Muscle of arm (tissue), 14 donors: ENCODE results near the gene ATP5ME. TPM values are rescaled to one million over a fixed set of nuclear protein-coding genes. Genes with fewer than 3 reads are reported as not detected.

ENCODE experiments used
- DNase-seq: peaks from one replicate; pipeline ENCODE4 v3.0.0-alpha.2; 2013
- long read RNA-seq, 11 donors: transcript quantifications; one replicate each; lab custom pipeline, GENCODE V29; 2026
- polyA plus RNA-seq, 12 donors: library from polyadenylated mRNA; unstranded; fragments of 120-200 nt; gene quantifications; one replicate each; pipeline ENCODE4 v1.2.1, GENCODE V29; 2013; ENCODE audit not compliant: insufficient read length in 12 of 12

Gene ATP5ME
- polyA plus RNA-seq = 100 to 1,000 TPM in 11 of 12 donors, not detected in 1; 197 to 329 (median 273) TPM
- long read RNA-seq, donor 1, transcript ATP5ME-202 (3 exons, 300 nt) = minor isoform, 5 of 475 reads
- long read RNA-seq, donor 1, transcript ATP5ME-205 (3 exons, 393 nt) = minor isoform, 25 of 475 reads
- long read RNA-seq, donor 1, transcript ATP5ME-204 (2 exons, 247 nt) = minor isoform, 27 of 475 reads
- long read RNA-seq, donor 1, transcript ATP5ME-201 (4 exons, 365 nt) = major isoform, 371 of 475 reads
- long read RNA-seq, donor 1, partial matches to known transcripts = 26 of 475 reads
- long read RNA-seq, donor 1, other reads (novel, unspliced or antisense) = 16 of 475 reads
- long read RNA-seq, donor 2, transcript ATP5ME-204 (2 exons, 247 nt) = minor isoform, 38 of 402 reads
- long read RNA-seq, donor 2, transcript ATP5ME-205 (3 exons, 393 nt) = minor isoform, 27 of 402 reads
- long read RNA-seq, donor 2, transcript ATP5ME-201 (4 exons, 365 nt) = major isoform, 315 of 402 reads
- long read RNA-seq, donor 2, partial matches to known transcripts = 0 of 402 reads
- long read RNA-seq, donor 2, other reads (novel, unspliced or antisense) = 15 of 402 reads
- long read RNA-seq, donor 3, transcript ATP5ME-204 (2 exons, 247 nt) = minor isoform, 9 of 1,358 reads
- long read RNA-seq, donor 3, transcript ATP5ME-201 (4 exons, 365 nt) = major isoform, 160 of 1,358 reads
- long read RNA-seq, donor 3, transcript ATP5ME-205 (3 exons, 393 nt) = minor isoform, 20 of 1,358 reads
- long read RNA-seq, donor 3, partial matches to known transcripts = 1,124 of 1,358 reads
- long read RNA-seq, donor 3, other reads (novel, unspliced or antisense) = 40 of 1,358 reads
- long read RNA-seq, donor 4, transcript ATP5ME-205 (3 exons, 393 nt) = minor isoform, 18 of 1,080 reads
- long read RNA-seq, donor 4, transcript ATP5ME-204 (2 exons, 247 nt) = minor isoform, 10 of 1,080 reads
- long read RNA-seq, donor 4, transcript ATP5ME-201 (4 exons, 365 nt) = major isoform, 132 of 1,080 reads
- long read RNA-seq, donor 4, partial matches to known transcripts = 511 of 1,080 reads
- long read RNA-seq, donor 4, other reads (novel, unspliced or antisense) = 405 of 1,080 reads
- long read RNA-seq, donor 5, transcript ATP5ME-204 (2 exons, 247 nt) = minor isoform, 29 of 499 reads
- long read RNA-seq, donor 5, transcript ATP5ME-201 (4 exons, 365 nt) = major isoform, 403 of 499 reads
- long read RNA-seq, donor 5, transcript ATP5ME-205 (3 exons, 393 nt) = minor isoform, 38 of 499 reads
- long read RNA-seq, donor 5, partial matches to known transcripts = 12 of 499 reads
- long read RNA-seq, donor 5, other reads (novel, unspliced or antisense) = 10 of 499 reads
- long read RNA-seq, donor 6, transcript ATP5ME-204 (2 exons, 247 nt) = minor isoform, 17 of 197 reads
- long read RNA-seq, donor 6, transcript ATP5ME-205 (3 exons, 393 nt) = minor isoform, 20 of 197 reads
- long read RNA-seq, donor 6, transcript ATP5ME-201 (4 exons, 365 nt) = major isoform, 148 of 197 reads
- long read RNA-seq, donor 6, partial matches to known transcripts = 0 of 197 reads
- long read RNA-seq, donor 6, other reads (novel, unspliced or antisense) = 5 of 197 reads
- long read RNA-seq, donor 7, transcript ATP5ME-205 (3 exons, 393 nt) = minor isoform, 20 of 1,121 reads
- long read RNA-seq, donor 7, transcript ATP5ME-201 (4 exons, 365 nt) = major isoform, 156 of 1,121 reads
- long read RNA-seq, donor 7, transcript ATP5ME-204 (2 exons, 247 nt) = minor isoform, 10 of 1,121 reads
- long read RNA-seq, donor 7, partial matches to known transcripts = 900 of 1,121 reads
- long read RNA-seq, donor 7, other reads (novel, unspliced or antisense) = 32 of 1,121 reads
- long read RNA-seq, donor 8, transcript ATP5ME-205 (3 exons, 393 nt) = minor isoform, 24 of 328 reads
- long read RNA-seq, donor 8, transcript ATP5ME-204 (2 exons, 247 nt) = minor isoform, 16 of 328 reads
- long read RNA-seq, donor 8, transcript ATP5ME-201 (4 exons, 365 nt) = major isoform, 263 of 328 reads
- long read RNA-seq, donor 8, partial matches to known transcripts = 11 of 328 reads
- long read RNA-seq, donor 8, other reads (novel, unspliced or antisense) = 9 of 328 reads
- long read RNA-seq, donor 9, transcript ATP5ME-205 (3 exons, 393 nt) = minor isoform, 38 of 1,325 reads
- long read RNA-seq, donor 9, transcript ATP5ME-202 (3 exons, 300 nt) = minor isoform, 5 of 1,325 reads
- long read RNA-seq, donor 9, transcript ATP5ME-204 (2 exons, 247 nt) = minor isoform, 16 of 1,325 reads
- long read RNA-seq, donor 9, transcript ATP5ME-201 (4 exons, 365 nt) = major isoform, 168 of 1,325 reads
- long read RNA-seq, donor 9, partial matches to known transcripts = 1,052 of 1,325 reads
- long read RNA-seq, donor 9, other reads (novel, unspliced or antisense) = 46 of 1,325 reads
- long read RNA-seq, donor 10, transcript ATP5ME-204 (2 exons, 247 nt) = minor isoform, 10 of 262 reads
- long read RNA-seq, donor 10, transcript ATP5ME-205 (3 exons, 393 nt) = minor isoform, 20 of 262 reads
- long read RNA-seq, donor 10, transcript ATP5ME-201 (4 exons, 365 nt) = major isoform, 215 of 262 reads
- long read RNA-seq, donor 10, partial matches to known transcripts = 7 of 262 reads
- long read RNA-seq, donor 10, other reads (novel, unspliced or antisense) = 5 of 262 reads
- long read RNA-seq, donor 11, transcript ATP5ME-201 (4 exons, 365 nt) = major isoform, 378 of 450 reads
- long read RNA-seq, donor 11, transcript ATP5ME-204 (2 exons, 247 nt) = minor isoform, 17 of 450 reads
- long read RNA-seq, donor 11, transcript ATP5ME-202 (3 exons, 300 nt) = minor isoform, 9 of 450 reads
- long read RNA-seq, donor 11, transcript ATP5ME-205 (3 exons, 393 nt) = minor isoform, 26 of 450 reads
- long read RNA-seq, donor 11, partial matches to known transcripts = 0 of 450 reads
- long read RNA-seq, donor 11, other reads (novel, unspliced or antisense) = 19 of 450 reads

- DNase-seq = peak; percentile 97
Measured at GRCh38 chr4:674172-675035, at the start of gene ATP5ME, which contains the start of gene MYL5. ATP5ME (minus strand) TSS chr4:674276; CDS start chr4:674247, 29 bp downstream. MYL5 (plus strand) TSS chr4:674542; CDS start chr4:678027, 3,485 bp downstream.

GRCh38 chr4:722851-723360, 48.8 kb upstream of the ATP5ME start:
- no peak for DNase-seq

GRCh38 chr4:722169-722725, 48.2 kb upstream of the ATP5ME start:
- DNase-seq = no peak

GRCh38 chr4:721261-722168, 47.4 kb upstream of the ATP5ME start:
- no peak for DNase-seq

GRCh38 chr4:720111-720860, 46.2 kb upstream of the ATP5ME start:
- DNase-seq = no peak

- DNase-seq = no peak
Measured at GRCh38 chr4:718460-718859, 44.4 kb upstream of the ATP5ME start.

GRCh38 chr4:717601-718320, 43.7 kb upstream of the ATP5ME start:
- DNase-seq = no peak

- DNase-seq = no peak
Measured at GRCh38 chr4:714087-714486, 40.0 kb upstream of the ATP5ME start.

- DNase-seq = no peak
Measured at GRCh38 chr4:712916-713632, 39.0 kb upstream of the ATP5ME start.

- no peak for DNase-seq
Measured at GRCh38 chr4:712093-712492, 38.0 kb upstream of the ATP5ME start.

- no peak for DNase-seq
Measured at GRCh38 chr4:710916-711315, 36.8 kb upstream of the ATP5ME start.

GRCh38 chr4:710116-710515, 36.0 kb upstream of the ATP5ME start:
- no peak for DNase-seq

- no peak for DNase-seq
Measured at GRCh38 chr4:709348-709747, 35.3 kb upstream of the ATP5ME start.
